IPS-18c (cell line): ENCODE data around the gene FAM227B.
"Not testable (repeated sequence)": the region's sequence is repeated elsewhere in the genome, so short reads cannot be mapped to it uniquely, and the experiment has no call there.

Experiments
- H3K4me3 ChIP-seq: 2 replicates; pipeline ENCODE4 v1.7.0; 2013; ENCODE audit warnings: low read depth, mild to moderate bottlenecking, low read length, moderate library complexity; ENCODE audit not compliant: insufficient read depth
- H3K9me3 ChIP-seq: one replicate; pipeline ENCODE4 v1.6.1; 2013; ENCODE audit warnings: mild to moderate bottlenecking, low read length, moderate library complexity; ENCODE audit not compliant: control insufficient read depth, insufficient read depth

FAM227B gene

GRCh38 chr15:49379996-49380395, 240.6 kb downstream of the FAM227B start:
- no peak overlapping the region for H3K4me3 ChIP-seq
- H3K9me3 ChIP-seq: no peaks in the 10 kb centered on the region

- Histone ChIP-seq H3K9me3 (no peaks in the 10 kb centered on the region), H3K4me3 (no peak overlapping the region)
Observed at GRCh38 chr15:49372366-49372765, 248.3 kb downstream of the FAM227B start.

- H3K9me3 ChIP-seq: no peaks in the 10 kb centered on the region
- H3K4me3 ChIP-seq: no peak overlapping the region
Observed at GRCh38 chr15:49370782-49371181, 249.8 kb downstream of the FAM227B start.

GRCh38 chr15:49366496-49366895, 254.1 kb downstream of the FAM227B start:
- no peak overlapping the region for H3K4me3 ChIP-seq
- H3K9me3 ChIP-seq: no peaks in the 10 kb centered on the region

GRCh38 chr15:49361370-49361769, 259.2 kb downstream of the FAM227B start:
- Histone ChIP-seq H3K4me3 (no peak overlapping the region), H3K9me3 (no peaks in the 10 kb centered on the region)

GRCh38 chr15:49354439-49354838, 266.2 kb downstream of the FAM227B start:
- not testable (repeated sequence) for H3K4me3 ChIP-seq, H3K9me3 ChIP-seq

GRCh38 chr15:49343546-49343945, 277.1 kb downstream of the FAM227B start:
- H3K9me3 ChIP-seq: no peaks in the 10 kb centered on the region
- no peak overlapping the region for H3K4me3 ChIP-seq

GRCh38 chr15:49339656-49340055, 281.0 kb downstream of the FAM227B start:
- H3K4me3 ChIP-seq: no peak overlapping the region
- H3K9me3 ChIP-seq: no peaks in the 10 kb centered on the region

GRCh38 chr15:49331951-49332350, 288.7 kb downstream of the FAM227B start:
- H3K9me3 ChIP-seq: no peaks in the 10 kb centered on the region
- H3K4me3 ChIP-seq: no peak overlapping the region

GRCh38 chr15:49331442-49331841, 289.2 kb downstream of the FAM227B start:
- Histone ChIP-seq H3K9me3 (no peaks in the 10 kb centered on the region), H3K4me3 (no peak overlapping the region)

GRCh38 chr15:49330166-49330565, 290.5 kb downstream of the FAM227B start:
- Histone ChIP-seq H3K9me3 (no peaks in the 10 kb centered on the region), H3K4me3 (no peak overlapping the region)

- H3K4me3 ChIP-seq: no peak overlapping the region
- no peaks in the 10 kb centered on the region for H3K9me3 ChIP-seq
Observed at GRCh38 chr15:49328941-49329340, 291.7 kb downstream of the FAM227B start.

- Histone ChIP-seq H3K4me3 (no peak overlapping the region), H3K9me3 (no peaks in the 10 kb centered on the region)
Observed at GRCh38 chr15:49327927-49328326, 292.7 kb downstream of the FAM227B start.

- Histone ChIP-seq H3K4me3 (no peak overlapping the region), H3K9me3 (no peaks in the 10 kb centered on the region)
Observed at GRCh38 chr15:49323207-49323606, 297.4 kb downstream of the FAM227B start.

GRCh38 chr15:49320351-49320750, 300.3 kb downstream of the FAM227B start:
- H3K4me3 ChIP-seq: no peak overlapping the region
- H3K9me3 ChIP-seq: no peaks in the 10 kb centered on the region

- H3K4me3 ChIP-seq: no peak overlapping the region
- no peaks in the 10 kb centered on the region for H3K9me3 ChIP-seq
Observed at GRCh38 chr15:49315391-49315823, 305.2 kb downstream of the FAM227B start.

GRCh38 chr15:49314716-49315115, 305.9 kb downstream of the FAM227B start:
- H3K9me3 ChIP-seq: no peaks in the 10 kb centered on the region
- H3K4me3 ChIP-seq: no peak overlapping the region

GRCh38 chr15:49313650-49314049, 307.0 kb downstream of the FAM227B start:
- Histone ChIP-seq H3K9me3 (no peaks in the 10 kb centered on the region), H3K4me3 (no peak overlapping the region)

- no peak overlapping the region for H3K4me3 ChIP-seq
- no peaks in the 10 kb centered on the region for H3K9me3 ChIP-seq
Observed at GRCh38 chr15:49309889-49310288, 310.7 kb downstream of the FAM227B start.
